Measurements from ENCODE around the gene PSMB10.

Gene PSMB10

DNA sequence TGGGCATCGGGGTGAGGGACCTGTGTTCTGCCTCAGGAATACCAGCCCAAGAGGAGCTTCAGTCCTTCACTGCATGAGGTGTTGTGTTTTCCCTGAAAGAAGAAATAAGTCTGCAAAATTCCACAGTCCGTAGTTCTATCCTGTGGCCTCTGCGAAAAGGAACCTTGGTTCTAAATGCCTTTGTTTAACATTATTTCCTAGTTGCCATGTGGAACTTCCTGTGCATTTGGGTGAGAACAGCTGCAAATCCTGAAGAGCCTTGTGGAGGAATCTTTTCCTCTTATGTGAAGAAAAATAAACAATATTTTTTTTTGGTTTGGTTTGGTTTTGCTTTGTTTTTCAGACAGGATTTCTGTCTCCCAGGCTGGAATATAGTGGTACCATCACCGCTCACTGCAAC, 33.8 kb downstream of the PSMB10 start:
- Histone ChIP-seq H3K4me3 (ENCODE audit: low read length) (no peak overlapping the region), H3K27ac (ENCODE audit: low read length) (no peak overlapping the region), H3K27me3 (ENCODE audit: low read depth, low read length) (no peaks in the 10 kb centered on the region), H3K9ac (ENCODE audit: low read length) (no peak overlapping the region), H2AFZ (ENCODE audit: low read depth, low read length) (no peak overlapping the region), H3K79me2 (ENCODE audit: low read length) (peaks cover 22% of the 10 kb centered on the region), H3K9me3 (ENCODE audit: insufficient read depth, low read length) (no peaks in the 10 kb centered on the region), H3K4me1 (ENCODE audit: low read length) (no peaks in the 10 kb centered on the region), H3K36me3 (replicated peaks; ENCODE audit: low read depth, low read length) (no peaks in the 10 kb centered on the region), H3K4me2 (ENCODE audit: low read length) (no peak overlapping the region), H4K20me1 (ENCODE audit: insufficient read depth, low read length) (0 out of 2 replicates have a peak, but pooled peaks cover 3% of the 10 kb centered on the region)
- TF ChIP-seq, protein P1, sequence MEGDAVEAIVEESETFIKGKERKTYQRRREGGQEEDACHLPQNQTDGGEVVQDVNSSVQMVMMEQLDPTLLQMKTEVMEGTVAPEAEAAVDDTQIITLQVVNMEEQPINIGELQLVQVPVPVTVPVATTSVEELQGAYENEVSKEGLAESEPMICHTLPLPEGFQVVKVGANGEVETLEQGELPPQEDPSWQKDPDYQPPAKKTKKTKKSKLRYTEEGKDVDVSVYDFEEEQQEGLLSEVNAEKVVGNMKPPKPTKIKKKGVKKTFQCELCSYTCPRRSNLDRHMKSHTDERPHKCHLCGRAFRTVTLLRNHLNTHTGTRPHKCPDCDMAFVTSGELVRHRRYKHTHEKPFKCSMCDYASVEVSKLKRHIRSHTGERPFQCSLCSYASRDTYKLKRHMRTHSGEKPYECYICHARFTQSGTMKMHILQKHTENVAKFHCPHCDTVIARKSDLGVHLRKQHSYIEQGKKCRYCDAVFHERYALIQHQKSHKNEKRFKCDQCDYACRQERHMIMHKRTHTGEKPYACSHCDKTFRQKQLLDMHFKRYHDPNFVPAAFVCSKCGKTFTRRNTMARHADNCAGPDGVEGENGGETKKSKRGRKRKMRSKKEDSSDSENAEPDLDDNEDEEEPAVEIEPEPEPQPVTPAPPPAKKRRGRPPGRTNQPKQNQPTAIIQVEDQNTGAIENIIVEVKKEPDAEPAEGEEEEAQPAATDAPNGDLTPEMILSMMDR (IDR thresholded peaks at IDR 0.05; ENCODE audit: low read depth, low read length) = no peak

DNA sequence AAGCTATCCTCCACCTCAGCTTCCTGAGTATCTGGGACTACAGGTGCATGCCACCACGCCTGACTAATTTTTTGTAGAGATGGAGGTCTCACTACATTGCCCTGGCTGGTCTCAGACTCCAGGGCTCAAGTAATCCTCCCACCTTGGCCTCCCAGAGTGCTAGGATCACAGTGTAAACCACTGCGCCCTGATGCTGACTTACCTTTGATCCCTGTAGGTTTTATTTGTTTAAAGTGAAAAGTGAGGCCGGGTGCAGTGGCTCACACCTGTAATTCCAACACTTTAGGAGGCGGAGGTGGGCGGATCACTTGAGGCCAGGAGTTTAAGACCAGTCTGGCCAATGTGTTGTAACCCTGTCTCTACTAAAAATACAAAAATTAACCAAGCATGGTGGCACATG, 34.9 kb downstream of the PSMB10 start:
- H3K9ac ChIP-seq (ENCODE audit: low read length) = no peak overlapping the region
- H3K4me3 ChIP-seq (ENCODE audit: low read length) = no peak overlapping the region
- H3K4me1 ChIP-seq (ENCODE audit: low read length) = no peaks in the 10 kb centered on the region
- TF ChIP-seq EZH2phosphoT487 (IDR thresholded peaks at IDR 0.05; ENCODE audit: low read depth) = no peak
- TF ChIP-seq, protein P1 (IDR thresholded peaks at IDR 0.05; ENCODE audit: low read depth, low read length) = no peak
- no peak overlapping the region for H3K27ac ChIP-seq (ENCODE audit: low read length)
- no peak overlapping the region for H2AFZ ChIP-seq (ENCODE audit: low read depth, low read length)
- H3K9me3 ChIP-seq (ENCODE audit: insufficient read depth, low read length) = no peaks in the 10 kb centered on the region
- H3K36me3 ChIP-seq (replicated peaks; ENCODE audit: low read depth, low read length) = no peaks in the 10 kb centered on the region
- H4K20me1 ChIP-seq (ENCODE audit: insufficient read depth, low read length) = 0 out of 2 replicates have a peak, but pooled peaks cover 3% of the 10 kb centered on the region
- no peak overlapping the region for H3K4me2 ChIP-seq (ENCODE audit: low read length)
- no peaks in the 10 kb centered on the region for H3K27me3 ChIP-seq (ENCODE audit: low read depth, low read length)
- H3K79me2 ChIP-seq (ENCODE audit: low read length) = peaks cover 32% of the 10 kb centered on the region

DNA sequence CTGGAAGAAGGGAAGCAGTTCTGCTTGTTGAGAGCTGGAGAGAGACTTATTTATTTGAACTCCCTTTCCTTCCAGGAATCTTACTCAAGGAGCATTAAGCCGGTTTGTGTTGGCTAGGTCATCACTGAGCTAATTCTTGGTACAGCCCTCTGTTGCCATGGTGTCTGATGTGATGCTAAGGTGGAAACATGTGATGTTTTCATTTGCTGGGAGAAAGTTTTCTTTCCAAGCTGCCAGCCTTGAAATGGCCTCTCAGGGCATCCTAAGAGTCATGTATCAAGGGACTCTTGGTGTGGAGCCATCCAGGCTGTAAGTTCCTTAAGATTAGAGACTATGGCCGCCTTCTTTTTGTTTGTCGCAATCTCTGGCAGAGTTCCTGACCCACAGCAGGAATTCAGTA, 39.4 kb downstream of the PSMB10 start:
- Histone ChIP-seq H3K4me3 (ENCODE audit: low read length) (no peak overlapping the region), H3K79me2 (ENCODE audit: low read length) (peaks cover 65% of the 10 kb centered on the region), H3K9me3 (ENCODE audit: insufficient read depth, low read length) (no peaks in the 10 kb centered on the region), H3K36me3 (replicated peaks; ENCODE audit: low read depth, low read length) (no peaks in the 10 kb centered on the region), H3K4me2 (ENCODE audit: low read length) (no peak overlapping the region), H3K27ac (ENCODE audit: low read length) (no peak overlapping the region), H3K4me1 (ENCODE audit: low read length) (peaks cover 13% of the 10 kb centered on the region), H4K20me1 (ENCODE audit: insufficient read depth, low read length) (0 out of 2 replicates have a peak, but pooled peaks cover 3% of the 10 kb centered on the region), H3K9ac (ENCODE audit: low read length) (no peak overlapping the region), H2AFZ (ENCODE audit: low read depth, low read length) (no peak overlapping the region), H3K27me3 (ENCODE audit: low read depth, low read length) (no peaks in the 10 kb centered on the region)
- no peak for TF ChIP-seq EZH2phosphoT487 (IDR thresholded peaks at IDR 0.05; ENCODE audit: low read depth)
- TF ChIP-seq, protein P1 (IDR thresholded peaks at IDR 0.05; ENCODE audit: low read depth, low read length) = no peak

DNA sequence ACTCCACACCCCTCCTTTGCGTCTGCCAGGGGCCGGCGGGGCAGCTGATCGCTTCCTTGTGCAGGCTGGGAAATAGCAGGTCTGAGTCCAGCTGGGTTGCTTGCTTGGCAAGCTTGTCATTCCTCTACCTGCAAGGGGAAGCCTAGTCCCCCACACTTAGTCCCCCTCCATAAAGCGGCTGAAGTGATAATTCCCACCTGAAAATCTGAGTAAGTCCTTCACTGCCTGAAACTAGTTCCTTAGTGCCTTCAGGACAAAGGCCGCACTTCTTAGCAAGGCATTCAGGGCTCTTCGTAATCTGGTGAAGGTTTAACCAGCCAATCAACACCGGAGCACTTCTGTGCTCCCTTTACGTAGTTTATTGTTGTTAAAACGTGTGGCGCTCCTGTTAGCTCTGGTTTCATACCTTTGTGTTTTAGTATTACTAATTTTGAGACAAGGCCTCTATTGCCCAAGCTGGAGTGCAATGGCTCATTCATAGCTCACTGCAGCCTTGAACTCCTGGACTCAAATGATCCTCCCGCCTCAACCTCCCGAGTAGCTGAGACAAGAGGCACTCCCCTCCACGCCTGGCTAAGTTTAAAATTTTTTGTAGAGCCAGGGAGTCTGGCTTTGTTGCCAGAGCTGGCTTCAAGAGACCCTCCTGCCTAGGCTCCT, 42.8 kb downstream of the PSMB10 start:
- H2AFZ ChIP-seq (ENCODE audit: low read depth, low read length) = no peak overlapping the region; the same call in 1 of the 2 replicates
- peak overlapping the region; percentile 93 for H3K9ac ChIP-seq (ENCODE audit: low read length)
- peaks cover 46% of the 10 kb centered on the region for H3K79me2 ChIP-seq (ENCODE audit: low read length)
- peak overlapping the region; percentile 96 for H3K4me2 ChIP-seq (ENCODE audit: low read length)
- H3K9me3 ChIP-seq (ENCODE audit: insufficient read depth, low read length) = no peaks in the 10 kb centered on the region
- H3K36me3 ChIP-seq (replicated peaks; ENCODE audit: low read depth, low read length) = no peaks in the 10 kb centered on the region
- TF ChIP-seq, protein P1 (IDR thresholded peaks at IDR 0.05; ENCODE audit: low read depth, low read length) = no peak
- no peak for TF ChIP-seq EZH2phosphoT487 (IDR thresholded peaks at IDR 0.05; ENCODE audit: low read depth)
- H3K27me3 ChIP-seq (ENCODE audit: low read depth, low read length) = no peaks in the 10 kb centered on the region
- H3K4me1 ChIP-seq (ENCODE audit: low read length) = peaks cover 14% of the 10 kb centered on the region
- H3K4me3 ChIP-seq (ENCODE audit: low read length) = peak overlapping the region; percentile 92
- 0 out of 2 replicates have a peak overlapping the region, but pooled peaks have one; percentile 17 for H3K27ac ChIP-seq (ENCODE audit: low read length)
- no peaks in the 10 kb centered on the region for H4K20me1 ChIP-seq (ENCODE audit: insufficient read depth, low read length)
